Stomach (tissue), 4 donors: Measurements from ENCODE around the gene GALM.

ENCODE experiments used
- CTCF ChIP-seq, 7 experiments: fragments of 450-650 bp in 4 of 7; fragments of 200-600 bp in 3 of 7; sonication (generic) in 3 of 7; IDR thresholded peaks; one replicate each; pipeline ENCODE4 v1.5.1; 2016 to 2019; ENCODE audit warnings: antibody characterized with exemption in 7 of 7, control low read depth in 2 of 7, mild to moderate bottlenecking in 1 of 7
- POLR2A ChIP-seq, 4 donors: fragments of 450-650 bp; IDR thresholded peaks; one replicate each; pipeline ENCODE4 v1.6.1; 2016; ENCODE audit warnings: antibody characterized with exemption in 4 of 4, control low read depth in 2 of 4, mild to moderate bottlenecking in 1 of 4, moderate library complexity in 1 of 4

- TF ChIP-seq CTCF (IDR thresholded peaks at IDR 0.05): no peak
- TF ChIP-seq POLR2A (IDR thresholded peaks at IDR 0.05): no peak
These were observed 619 bp downstream of the GALM start for GRCh38 chr2:38666556-38666910.
